ENCODE data around the gene AKAP13.
A peak's percentile ranks its signal among the peaks of the same experiment; 100 is the strongest.

The AKAP13 gene

DNA sequence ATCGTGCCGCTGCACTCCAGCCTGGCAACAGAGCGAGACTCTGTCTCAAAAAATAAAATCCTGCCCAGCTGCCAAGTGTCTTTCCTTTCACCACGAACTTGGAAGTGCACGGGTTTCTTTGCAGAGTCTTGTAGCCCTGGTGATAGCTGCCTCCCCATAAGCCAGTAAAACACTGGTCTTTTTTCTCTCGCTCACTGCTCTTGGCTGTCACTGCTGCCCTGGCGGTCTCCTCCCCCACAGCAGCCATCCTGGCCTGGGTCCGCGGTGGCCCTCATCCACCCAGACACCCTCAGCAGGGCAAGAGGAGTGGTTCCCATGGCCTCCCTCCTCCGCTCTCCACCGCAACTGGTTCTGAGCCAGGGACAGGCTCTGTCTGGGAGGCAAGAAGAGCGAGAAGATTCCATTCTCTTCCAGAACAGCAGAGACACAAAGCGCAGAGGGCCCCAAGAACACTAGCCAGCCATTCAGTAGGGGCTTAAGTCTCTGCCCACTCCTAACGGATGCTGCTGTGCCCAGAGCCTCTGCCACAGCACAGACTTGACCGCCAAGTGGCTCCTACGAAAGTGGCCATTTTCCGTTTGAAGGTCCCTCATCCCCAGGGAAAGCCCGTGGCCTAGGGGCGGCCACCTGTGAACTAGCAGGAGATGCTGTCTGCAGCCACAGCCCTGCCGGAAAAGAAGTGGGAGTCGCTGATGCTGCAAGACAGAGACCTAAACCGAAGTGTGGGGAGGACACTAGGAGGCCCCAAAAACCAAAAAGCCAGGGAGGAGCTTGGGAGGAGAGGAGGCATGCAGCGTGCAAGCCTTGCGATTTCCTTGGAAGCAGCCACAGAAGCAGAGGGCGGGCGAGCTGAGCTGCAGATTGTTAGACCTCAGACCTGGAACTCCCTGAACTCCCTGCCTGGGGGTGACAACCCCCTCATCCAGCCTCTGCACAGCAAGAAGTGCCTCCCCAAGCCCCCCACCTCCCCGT lies 370.2 kb downstream of the AKAP13 start:
- TF ChIP-seq POLR2A (IDR thresholded peaks at IDR 0.05; ENCODE audit: extremely low read depth, insufficient read length) (no peak), MYC (IDR thresholded peaks at IDR 0.05; ENCODE audit: low read depth, low read length) (no peak)
- DNase-seq (ENCODE audit: low read depth), result peak; percentile 89
- peak overlapping the region; percentile 27 for H3K4me3 ChIP-seq (ENCODE audit: low read depth, low read length)

DNA sequence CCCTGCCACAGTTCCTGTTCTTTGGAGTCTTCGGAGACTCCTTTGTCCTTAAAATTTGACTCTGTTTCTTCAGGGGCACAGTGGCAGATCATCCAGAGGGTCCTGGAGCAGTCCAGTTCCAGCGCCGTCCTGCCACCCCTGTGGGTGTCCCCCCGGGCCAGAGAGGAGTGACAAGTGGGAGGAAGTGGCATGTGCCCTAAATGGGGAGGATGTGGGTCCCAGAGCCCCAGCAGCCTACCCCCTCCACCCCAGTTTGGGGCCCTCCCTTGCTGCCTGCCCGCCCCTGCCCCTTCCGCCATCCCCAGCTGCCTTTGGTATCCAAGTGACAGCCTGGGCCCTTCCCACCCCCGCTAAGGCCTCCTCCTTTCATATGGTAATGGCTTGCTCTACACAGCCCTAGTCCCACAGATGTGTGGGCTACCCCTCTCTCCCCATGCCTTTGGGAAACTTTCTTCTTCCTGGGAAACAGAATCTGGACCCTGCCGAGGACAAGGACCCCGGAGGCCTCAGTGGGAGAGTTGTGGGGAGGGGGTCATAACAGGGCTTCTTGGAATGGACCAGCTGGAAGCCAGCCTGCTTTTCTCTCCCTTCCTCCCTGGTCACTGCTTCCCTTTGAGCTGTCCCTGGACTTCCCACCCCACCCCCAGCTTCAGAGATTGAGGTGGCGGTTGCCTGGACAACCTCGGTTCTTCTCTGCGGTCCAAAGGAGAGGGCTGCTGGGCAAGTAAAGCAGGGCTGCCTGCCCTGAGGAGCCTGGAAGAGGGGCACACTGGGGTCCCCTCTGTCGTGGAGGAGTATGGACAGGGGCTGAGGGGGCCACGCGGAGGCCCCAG lies 371.1 kb downstream of the AKAP13 start:
- DNase-seq (ENCODE audit: low read depth), result peak; percentile 85
- TF ChIP-seq, protein P1, sequence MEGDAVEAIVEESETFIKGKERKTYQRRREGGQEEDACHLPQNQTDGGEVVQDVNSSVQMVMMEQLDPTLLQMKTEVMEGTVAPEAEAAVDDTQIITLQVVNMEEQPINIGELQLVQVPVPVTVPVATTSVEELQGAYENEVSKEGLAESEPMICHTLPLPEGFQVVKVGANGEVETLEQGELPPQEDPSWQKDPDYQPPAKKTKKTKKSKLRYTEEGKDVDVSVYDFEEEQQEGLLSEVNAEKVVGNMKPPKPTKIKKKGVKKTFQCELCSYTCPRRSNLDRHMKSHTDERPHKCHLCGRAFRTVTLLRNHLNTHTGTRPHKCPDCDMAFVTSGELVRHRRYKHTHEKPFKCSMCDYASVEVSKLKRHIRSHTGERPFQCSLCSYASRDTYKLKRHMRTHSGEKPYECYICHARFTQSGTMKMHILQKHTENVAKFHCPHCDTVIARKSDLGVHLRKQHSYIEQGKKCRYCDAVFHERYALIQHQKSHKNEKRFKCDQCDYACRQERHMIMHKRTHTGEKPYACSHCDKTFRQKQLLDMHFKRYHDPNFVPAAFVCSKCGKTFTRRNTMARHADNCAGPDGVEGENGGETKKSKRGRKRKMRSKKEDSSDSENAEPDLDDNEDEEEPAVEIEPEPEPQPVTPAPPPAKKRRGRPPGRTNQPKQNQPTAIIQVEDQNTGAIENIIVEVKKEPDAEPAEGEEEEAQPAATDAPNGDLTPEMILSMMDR (IDR thresholded peaks at IDR 0.05; ENCODE audit: low read depth, low read length), result no peak
- TF ChIP-seq POLR2A (IDR thresholded peaks at IDR 0.05; ENCODE audit: extremely low read depth, insufficient read length), result no peak
- TF ChIP-seq MYC (IDR thresholded peaks at IDR 0.05; ENCODE audit: low read depth, low read length), result no peak
- TF ChIP-seq, protein P2, sequence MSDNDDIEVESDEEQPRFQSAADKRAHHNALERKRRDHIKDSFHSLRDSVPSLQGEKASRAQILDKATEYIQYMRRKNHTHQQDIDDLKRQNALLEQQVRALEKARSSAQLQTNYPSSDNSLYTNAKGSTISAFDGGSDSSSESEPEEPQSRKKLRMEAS (IDR thresholded peaks at IDR 0.05; ENCODE audit: low read depth, low read length), result no peak
- H3K4me3 ChIP-seq (ENCODE audit: low read depth, low read length), result no peak overlapping the region

DNA sequence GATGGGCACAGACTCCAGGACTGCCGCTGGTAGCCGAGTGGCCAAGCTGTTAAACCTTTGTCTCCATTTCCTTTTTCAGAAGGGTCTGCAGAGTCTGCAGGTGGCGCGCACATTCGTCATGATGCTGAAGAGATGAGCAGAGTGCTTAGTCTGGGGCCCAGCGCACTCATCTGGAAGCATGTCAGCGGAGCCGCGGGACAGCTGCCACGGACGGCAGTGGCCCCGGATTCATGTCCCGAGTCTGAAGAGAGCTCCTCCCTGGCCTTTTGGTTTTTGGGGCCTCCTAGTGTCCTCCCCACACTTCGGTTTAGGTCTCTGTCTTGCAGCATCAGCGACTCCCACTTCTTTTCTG lies 371.7 kb downstream of the AKAP13 start:
- TF ChIP-seq, protein P1 (IDR thresholded peaks at IDR 0.05; ENCODE audit: low read depth, low read length), result no peak
- TF ChIP-seq POLR2A (IDR thresholded peaks at IDR 0.05; ENCODE audit: extremely low read depth, insufficient read length) (no peak), MYC (IDR thresholded peaks at IDR 0.05; ENCODE audit: low read depth, low read length) (no peak)
- TF ChIP-seq, protein P2 (IDR thresholded peaks at IDR 0.05; ENCODE audit: low read depth, low read length), result no peak
- H3K4me3 ChIP-seq (ENCODE audit: low read depth, low read length), result no peak overlapping the region
- peak; percentile 28 for DNase-seq (ENCODE audit: low read depth)

DNA sequence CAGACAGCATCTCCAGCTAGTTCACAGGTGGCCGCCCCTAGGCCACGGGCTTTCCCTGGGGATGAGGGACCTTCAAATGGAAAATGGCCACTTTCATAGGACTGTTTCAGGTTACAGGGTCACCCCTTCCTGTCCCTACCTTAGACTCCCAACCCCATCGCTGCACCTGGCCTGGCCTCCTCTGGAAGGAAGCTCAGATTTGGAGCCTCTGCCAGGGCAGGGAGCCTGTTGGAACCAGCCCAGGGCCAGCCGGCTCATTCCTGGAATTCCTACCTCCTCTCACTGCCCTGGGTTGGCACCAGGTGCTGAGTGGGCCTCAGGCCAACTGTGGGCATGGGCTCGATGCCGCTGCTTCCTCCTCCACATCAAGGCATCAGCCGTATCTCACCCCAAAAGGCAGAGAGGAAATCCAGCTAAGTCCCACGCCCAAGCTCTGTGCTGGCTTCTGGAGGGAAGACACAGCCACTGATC lies 372.1 kb downstream of the AKAP13 start:
- no peak for TF ChIP-seq MYC (IDR thresholded peaks at IDR 0.05; ENCODE audit: low read depth, low read length)
- TF ChIP-seq, protein P2 (IDR thresholded peaks at IDR 0.05; ENCODE audit: low read depth, low read length), result no peak
- TF ChIP-seq, protein P1 (IDR thresholded peaks at IDR 0.05; ENCODE audit: low read depth, low read length), result no peak
- no peak for TF ChIP-seq POLR2A (IDR thresholded peaks at IDR 0.05; ENCODE audit: extremely low read depth, insufficient read length)
- no peak overlapping the region for H3K4me3 ChIP-seq (ENCODE audit: low read depth, low read length)
- DNase-seq (ENCODE audit: low read depth), result no peak

DNA sequence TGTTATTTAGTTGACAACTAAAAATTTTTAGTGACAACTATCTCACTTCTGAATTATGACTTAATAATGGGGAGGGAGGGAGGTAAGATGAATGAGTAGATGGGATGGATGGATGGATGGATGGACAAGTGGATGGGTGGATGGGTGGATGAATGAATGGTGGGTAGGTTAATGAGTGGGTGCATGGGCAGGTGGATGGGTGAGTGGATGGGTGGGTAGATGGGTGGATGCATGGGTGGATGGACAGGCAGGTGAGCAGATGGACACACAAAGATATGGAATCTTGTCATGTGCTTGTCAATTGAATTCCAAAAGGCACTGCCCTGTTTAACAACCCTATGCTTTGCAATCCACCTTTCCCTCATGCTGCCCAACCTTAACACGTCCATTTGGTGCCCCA lies 372.9 kb downstream of the AKAP13 start:
- H3K4me3 ChIP-seq (ENCODE audit: low read depth, low read length), result no peak overlapping the region
- TF ChIP-seq POLR2A (IDR thresholded peaks at IDR 0.05; ENCODE audit: extremely low read depth, insufficient read length), result no peak
- no peak for TF ChIP-seq MYC (IDR thresholded peaks at IDR 0.05; ENCODE audit: low read depth, low read length)
- TF ChIP-seq, protein P2 (IDR thresholded peaks at IDR 0.05; ENCODE audit: low read depth, low read length), result no peak
- TF ChIP-seq, protein P1 (IDR thresholded peaks at IDR 0.05; ENCODE audit: low read depth, low read length), result no peak
- no peak for DNase-seq (ENCODE audit: low read depth)

Measured in NB4 (cell line).